Inflammatory macrophage treated with lipopolysaccharide for 1 hour (primary cell): Measurements from ENCODE around the gene RSKR.
"Not testable (repeated sequence)": the region's sequence is repeated elsewhere in the genome, so short reads cannot be mapped to it uniquely, and the experiment has no call there.

ENCODE experiments used
- DNase-seq, 2 donors: peaks; one replicate each; pipeline ENCODE4 v3.0.0-alpha.2; 2020 to 2022

The RSKR gene

DNA sequence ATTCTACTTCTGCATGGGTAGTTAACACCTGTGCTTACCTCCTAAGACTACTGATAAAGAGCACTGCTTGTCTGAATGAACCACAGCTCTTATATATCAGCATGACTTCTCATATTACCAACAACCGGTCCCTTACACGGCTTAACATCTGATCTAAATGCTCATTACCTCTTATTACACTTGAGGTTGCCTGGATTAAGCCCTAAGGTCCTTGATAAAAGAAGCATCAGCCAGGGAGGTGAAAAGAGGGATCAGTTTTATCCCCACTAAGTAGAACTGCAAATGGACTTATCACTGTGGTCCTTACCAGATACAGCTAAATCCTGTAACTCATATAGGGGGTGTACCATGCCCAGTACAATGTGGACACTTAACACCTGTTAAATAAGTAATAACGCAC is 8.2 kb upstream of the RSKR start:
- DNase-seq = no peak

DNA sequence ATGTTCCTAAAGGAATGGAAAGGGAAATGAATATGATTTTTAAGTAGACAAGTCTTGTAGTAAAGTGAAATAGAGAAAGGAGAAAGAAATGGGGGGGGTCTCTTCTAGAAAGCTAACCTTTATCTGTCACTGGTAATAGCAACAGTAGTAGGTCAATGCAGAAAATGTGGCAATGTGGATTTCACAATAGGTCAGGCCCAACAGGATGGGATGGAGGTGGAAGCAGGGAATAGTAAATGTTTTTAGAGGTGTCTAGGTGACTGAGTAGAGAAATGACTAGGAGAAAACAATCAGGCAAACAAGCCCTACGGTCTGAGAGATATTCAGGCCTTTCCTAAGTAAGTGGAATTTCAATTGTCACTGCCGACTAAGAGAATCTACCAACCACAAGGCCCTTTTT is 6.0 kb upstream of the RSKR start:
- no peak for DNase-seq

DNA sequence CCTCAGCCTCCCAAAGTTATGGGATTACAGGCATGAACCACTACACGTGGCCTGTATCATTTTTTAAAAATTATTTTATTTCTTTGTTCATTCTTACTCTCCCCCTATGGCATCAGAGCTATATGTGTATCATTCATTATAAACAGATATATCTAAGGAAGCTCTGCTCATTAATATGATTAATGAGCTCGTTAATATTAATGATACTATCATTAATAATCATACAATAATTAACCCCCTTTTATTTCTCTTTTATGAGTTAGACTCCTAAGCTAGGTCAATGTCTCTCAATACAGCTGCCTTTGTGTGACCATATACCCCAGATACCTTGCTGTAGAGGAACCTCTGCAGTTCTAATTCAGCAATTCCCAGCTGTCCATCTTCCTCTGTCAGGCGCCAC is 4.5 kb upstream of the RSKR start:
- no peak for DNase-seq

DNA sequence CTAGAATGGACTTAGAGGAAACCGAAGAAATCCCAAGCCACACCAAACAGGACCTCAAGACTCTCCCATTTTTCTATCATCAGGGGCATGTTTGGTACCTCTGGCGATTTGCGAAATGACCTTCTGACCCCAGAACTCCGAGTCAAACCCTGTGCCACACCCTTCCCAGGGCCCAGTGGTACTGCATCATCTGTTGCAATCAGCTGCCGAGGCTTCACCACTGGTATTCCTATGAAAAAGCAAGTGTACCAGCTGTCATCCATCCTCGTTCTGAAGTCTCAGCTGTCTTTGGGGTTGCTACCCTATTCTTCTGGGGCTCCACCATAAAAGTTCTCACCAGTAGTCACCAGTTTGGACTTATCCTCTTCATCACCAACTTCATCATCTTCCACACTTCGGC is 2.3 kb upstream of the RSKR start:
- no peak for DNase-seq

DNA sequence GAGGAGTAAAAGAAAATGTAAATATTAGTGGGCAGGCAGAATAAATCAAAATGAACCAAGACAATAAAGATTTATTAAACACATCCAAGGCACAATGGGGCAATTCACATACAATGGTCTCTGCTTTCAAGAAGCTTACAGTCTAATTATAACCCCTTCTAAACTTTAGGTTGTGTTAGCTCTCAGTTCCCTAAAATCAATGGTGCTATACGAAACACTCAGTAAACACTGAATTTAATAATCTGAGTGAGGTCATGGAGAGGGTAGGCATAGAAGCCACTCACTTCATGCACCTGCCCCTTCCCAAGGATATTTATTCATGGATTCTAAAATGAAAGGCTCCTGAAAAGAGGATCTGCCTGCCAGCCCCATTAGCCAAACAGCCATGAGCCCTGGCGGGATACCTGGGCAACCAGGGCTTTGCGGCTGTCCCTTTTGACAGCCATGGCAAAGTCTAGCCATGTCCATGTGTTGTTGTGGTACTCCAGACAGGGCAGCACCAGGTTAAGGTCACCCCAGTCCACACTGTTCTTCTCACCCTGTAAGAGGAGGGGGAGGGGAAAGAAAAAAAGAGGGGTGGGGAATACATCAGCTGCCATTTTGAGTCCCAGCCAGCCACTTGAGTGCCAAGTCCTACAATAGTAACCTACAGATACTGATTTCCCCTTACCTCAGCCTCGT is 1.4 kb upstream of the RSKR start:
- no peak for DNase-seq

GRCh38 chr17:28612936-28613872 is 781 bp downstream of the RSKR start:
- DNase-seq = peak in 1 of 2 donors; percentile 26

DNA sequence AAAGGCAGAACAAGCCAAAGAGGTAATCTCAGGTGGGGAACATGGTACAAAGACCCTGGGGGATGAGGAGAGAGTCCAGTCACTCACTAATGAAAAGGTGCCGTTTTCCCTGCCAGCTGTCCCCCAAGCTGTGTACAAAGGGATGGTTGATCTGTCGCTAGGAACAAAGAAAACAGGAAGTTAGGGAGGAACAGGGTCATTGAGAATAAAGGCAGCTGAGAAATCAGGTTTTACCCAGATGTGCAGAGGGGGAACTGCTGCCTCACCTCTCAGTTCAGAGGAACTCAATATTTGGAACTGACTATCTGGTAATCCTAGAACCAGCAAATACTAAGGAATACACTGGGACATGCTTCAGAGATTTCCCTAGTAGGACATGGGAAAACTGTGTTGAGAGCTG is 1.5 kb downstream of the RSKR start:
- no peak for DNase-seq

GRCh38 chr17:28610376-28610775 is 3.6 kb downstream of the RSKR start:
- no peak for DNase-seq

GRCh38 chr17:28604031-28604430 is 10.0 kb downstream of the RSKR start:
- DNase-seq = not testable (repeated sequence)

- DNase-seq = peak; percentile 83 to 85
Measured at GRCh38 chr17:28599311-28600184, 14.4 kb downstream of the RSKR start.

- DNase-seq = peak; percentile 84 to 92
Measured at GRCh38 chr17:28598799-28599310, 15.1 kb downstream of the RSKR start, which contains the start of gene SPAG5. SPAG5 (minus strand) TSS chr17:28599025; CDS start chr17:28598946, 79 bp downstream.

DNA sequence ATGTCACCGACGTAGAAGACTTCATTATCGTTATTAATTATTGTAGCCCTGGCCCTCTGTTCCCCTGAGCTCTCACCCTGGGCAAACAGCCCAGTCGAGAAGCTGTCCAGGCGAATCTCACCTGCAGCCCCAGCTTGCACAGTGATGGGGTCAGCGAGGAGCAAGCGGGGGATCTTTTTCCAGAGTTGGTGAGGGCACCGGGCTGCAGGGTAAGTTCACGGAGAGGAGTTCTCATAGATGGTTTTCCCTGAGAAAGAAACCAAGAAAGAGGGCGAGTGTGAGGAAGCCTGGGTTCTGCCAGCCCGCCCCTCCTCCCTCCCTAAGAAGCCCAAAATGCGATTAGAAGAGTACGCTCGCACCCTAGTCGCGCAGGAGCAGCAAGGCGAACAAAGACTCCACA is 15.6 kb downstream of the RSKR start:
- DNase-seq = no peak

GRCh38 chr17:28597606-28598383 is 16.2 kb downstream of the RSKR start:
- DNase-seq = peak in 1 of 2 donors; percentile 18

GRCh38 chr17:28592260-28592659 is 21.7 kb downstream of the RSKR start:
- DNase-seq = no peak

- no peak for DNase-seq
Measured at GRCh38 chr17:28585851-28586250, 28.1 kb downstream of the RSKR start.

DNA sequence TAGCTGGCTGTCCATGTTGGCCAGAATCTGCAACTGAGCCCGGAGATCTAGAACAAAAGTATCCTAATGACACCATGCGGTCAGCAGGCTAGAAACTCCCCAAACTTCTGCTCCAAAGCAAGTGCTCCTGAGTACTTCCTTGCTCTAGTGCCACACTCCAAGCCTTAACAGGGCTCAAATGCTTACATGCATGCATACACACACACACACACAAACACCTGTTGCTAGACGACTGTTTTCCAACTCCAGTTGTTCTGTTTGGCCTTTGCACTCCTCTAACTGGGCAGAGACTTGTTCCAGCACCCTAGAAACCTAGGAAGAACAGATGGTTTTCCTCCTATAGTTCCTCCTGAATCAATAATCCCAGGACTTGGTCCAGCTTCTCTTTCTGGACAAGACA is 29.6 kb downstream of the RSKR start:
- DNase-seq = no peak

DNA sequence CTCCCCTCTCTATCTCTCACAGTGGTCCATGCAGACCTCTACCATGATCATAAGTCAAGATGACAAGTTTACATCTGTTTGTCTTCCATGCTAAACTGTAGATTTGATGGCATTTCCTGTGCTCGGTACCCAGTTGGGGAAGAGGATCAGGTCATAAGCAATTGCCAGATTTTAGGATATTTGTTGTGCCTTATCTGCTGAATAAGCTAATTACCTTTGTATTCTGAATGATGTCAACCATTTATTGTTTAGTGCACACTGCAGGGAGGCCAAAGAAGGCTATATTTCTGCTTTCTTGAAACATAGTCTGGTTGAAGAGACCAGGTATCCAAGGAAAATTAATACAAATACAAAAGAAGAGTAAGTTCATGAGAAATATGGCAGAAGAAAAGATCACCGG is 31.5 kb downstream of the RSKR start:
- DNase-seq = no peak

GRCh38 chr17:28580959-28581358 is 33.0 kb downstream of the RSKR start:
- no peak for DNase-seq

- DNase-seq = no peak
Measured at GRCh38 chr17:28579526-28579925, 34.5 kb downstream of the RSKR start.

- DNase-seq = no peak
Measured at GRCh38 chr17:28578246-28579195, 35.5 kb downstream of the RSKR start.

GRCh38 chr17:28577466-28577824 is 36.5 kb downstream of the RSKR start:
- DNase-seq = no peak
